ENCODE measurements around the gene QKI. TPM values are rescaled to one million over a fixed set of nuclear protein-coding genes. Genes with fewer than 3 reads are reported as not detected.

The QKI gene
- total RNA-seq, 1 experiment from 2014 or later: not detected

DNA sequence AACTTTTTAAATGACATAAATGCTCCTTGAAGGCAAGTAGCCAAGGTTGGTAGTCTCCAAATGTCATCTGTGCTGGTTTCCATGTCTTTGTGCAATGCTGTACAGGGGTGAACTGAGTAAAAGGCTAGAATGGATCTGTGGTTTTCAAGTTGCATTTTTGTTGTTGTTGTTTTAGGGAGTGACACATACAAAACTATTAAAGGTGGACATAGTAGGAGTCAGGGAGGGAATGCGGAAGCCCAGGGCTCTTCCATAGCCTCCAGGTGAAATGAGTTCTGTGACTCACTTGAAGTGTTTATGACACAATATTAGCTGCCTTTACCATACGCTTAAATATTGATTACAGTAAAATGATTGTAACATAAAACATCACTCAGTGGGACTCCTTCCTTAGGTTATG, 22.5 kb upstream of the QKI start:
- DNase-seq (ENCODE audit: low spot score): peak; percentile 31

DNA sequence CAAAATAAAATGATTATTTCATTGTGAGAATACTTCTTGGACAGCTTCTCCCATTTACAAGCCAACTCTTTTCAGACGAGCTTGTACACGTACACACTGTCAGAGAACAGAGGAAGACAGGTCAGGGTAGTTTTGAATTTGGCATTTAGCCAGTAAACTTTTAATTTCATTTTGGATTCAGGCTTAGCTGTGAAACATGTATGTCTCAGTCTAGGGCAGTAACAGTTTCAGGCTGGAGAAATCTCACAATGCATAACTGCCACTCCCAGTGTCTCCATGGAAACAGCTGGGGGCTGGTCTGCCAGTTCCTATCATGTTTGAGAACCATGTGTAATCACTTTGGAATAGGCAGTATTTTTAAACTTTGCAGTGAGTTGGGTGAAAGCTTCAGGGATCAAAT, 22.0 kb upstream of the QKI start:
- peak; percentile 15 for DNase-seq (ENCODE audit: low spot score)

DNA sequence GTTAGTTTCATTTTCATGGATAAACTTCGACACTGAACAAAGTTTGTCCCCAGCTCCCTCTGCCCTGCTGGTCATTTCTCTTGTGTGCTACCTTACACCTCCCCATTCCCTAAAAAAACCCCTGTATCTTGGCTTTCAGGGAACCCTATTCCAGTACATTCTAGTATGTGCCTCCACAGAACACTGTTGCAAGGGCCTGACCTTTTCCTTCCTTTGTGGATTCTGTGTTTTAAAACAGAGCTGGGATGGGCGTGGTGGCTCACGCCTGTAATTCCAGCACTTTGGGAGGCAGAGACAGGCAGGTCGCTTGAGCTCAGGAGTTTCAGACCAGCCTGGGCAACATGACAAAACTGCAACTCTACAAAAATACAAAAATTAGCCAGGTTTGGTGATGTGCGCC, 20.6 kb upstream of the QKI start:
- no peak for DNase-seq (ENCODE audit: low spot score)

- no peak for DNase-seq (ENCODE audit: low spot score)
Measured at GRCh38 chr6:163394659-163395058, 19.9 kb upstream of the QKI start.

GRCh38 chr6:163395122-163395830, 19.2 kb upstream of the QKI start:
- DNase-seq (ENCODE audit: low spot score): no peak

- no peak for DNase-seq (ENCODE audit: low spot score)
Measured at GRCh38 chr6:163395831-163396185, 18.7 kb upstream of the QKI start.

GRCh38 chr6:163397326-163397725, 17.2 kb upstream of the QKI start:
- no peak for DNase-seq (ENCODE audit: low spot score)

DNA sequence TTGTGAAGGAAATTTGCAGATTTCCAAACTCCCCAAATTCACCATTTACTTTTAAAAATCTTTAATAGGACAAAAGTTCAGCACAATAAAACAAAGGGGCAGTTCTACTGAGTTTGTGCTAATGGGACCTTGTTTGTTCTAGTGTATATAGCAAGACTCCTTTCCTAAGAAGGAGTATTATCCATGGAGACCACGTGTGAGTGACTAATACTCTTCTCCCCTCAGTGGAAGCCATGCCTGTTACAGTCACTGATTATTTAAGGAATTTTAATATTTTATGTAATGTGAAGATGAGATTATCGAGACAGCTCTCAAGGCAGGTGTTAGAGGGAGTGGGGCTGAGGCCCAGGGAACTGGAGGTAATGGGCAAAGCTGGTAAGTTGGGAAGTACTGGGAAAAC, 16.4 kb upstream of the QKI start:
- DNase-seq (ENCODE audit: low spot score): no peak

DNA sequence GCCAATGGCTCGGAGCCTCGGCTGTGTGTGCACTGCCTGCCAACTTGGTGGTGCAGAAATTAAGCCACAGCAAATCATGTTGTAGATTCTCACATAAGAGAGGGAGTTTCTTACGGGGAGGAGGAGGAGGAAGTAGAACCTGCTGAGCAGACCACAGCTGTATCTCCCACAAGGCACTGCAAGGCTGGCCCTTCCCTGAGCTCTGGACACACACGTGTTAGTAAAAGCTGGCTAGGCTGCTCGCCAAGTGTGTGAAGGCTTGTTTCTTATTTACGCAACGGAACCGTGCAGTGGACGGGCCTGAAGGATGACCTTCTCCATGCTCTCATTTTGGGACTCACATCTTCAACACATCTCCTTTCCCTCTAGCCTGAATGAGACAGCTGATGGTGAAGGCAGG, 15.7 kb upstream of the QKI start:
- no peak for DNase-seq (ENCODE audit: low spot score)

DNA sequence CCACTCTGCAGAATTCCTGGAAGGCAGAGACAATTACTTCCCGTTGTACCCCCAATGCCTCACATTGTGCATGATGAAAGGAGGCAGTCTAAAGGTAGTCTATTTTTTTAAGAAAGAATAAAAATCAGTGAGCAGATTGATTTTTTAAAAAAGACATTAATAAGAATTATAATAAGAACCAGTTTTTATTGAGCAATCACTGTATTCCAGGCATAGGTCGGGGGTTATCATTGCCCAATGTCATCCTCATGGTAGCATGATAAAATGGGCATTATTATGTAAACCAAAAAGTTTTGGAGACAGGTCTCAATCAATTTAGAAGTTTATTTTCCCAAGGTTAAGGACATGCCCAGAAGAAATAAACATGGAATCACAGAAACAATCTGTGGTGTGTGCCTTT, 14.0 kb upstream of the QKI start:
- no peak for DNase-seq (ENCODE audit: low spot score)

- no peak for DNase-seq (ENCODE audit: low spot score)
Measured at GRCh38 chr6:163401039-163401885, 13.3 kb upstream of the QKI start.

GRCh38 chr6:163402616-163403015, 11.9 kb upstream of the QKI start:
- no peak for DNase-seq (ENCODE audit: low spot score)

DNA sequence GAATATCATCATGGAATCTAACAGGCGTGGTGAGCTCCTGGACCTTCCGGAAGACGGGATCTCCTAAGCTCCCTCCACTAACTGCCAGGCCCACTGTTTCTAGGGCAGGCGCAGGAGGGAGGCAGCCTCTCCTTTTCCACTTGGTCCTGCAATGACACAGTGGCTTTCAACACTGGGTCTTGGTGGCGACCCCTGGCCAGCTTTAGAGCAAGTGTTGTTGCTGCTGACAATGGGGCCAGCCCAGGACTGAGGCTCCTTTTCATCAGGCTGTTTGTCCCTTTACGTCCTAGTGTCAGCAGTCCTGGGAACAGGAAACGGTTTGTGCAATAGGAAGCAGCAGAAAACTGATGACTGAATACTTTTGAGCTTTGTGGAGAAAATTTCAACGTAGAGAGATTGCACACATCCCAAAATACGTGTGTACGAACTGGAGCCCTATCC, 9.7 kb upstream of the QKI start:
- no peak for DNase-seq (ENCODE audit: low spot score)

DNA sequence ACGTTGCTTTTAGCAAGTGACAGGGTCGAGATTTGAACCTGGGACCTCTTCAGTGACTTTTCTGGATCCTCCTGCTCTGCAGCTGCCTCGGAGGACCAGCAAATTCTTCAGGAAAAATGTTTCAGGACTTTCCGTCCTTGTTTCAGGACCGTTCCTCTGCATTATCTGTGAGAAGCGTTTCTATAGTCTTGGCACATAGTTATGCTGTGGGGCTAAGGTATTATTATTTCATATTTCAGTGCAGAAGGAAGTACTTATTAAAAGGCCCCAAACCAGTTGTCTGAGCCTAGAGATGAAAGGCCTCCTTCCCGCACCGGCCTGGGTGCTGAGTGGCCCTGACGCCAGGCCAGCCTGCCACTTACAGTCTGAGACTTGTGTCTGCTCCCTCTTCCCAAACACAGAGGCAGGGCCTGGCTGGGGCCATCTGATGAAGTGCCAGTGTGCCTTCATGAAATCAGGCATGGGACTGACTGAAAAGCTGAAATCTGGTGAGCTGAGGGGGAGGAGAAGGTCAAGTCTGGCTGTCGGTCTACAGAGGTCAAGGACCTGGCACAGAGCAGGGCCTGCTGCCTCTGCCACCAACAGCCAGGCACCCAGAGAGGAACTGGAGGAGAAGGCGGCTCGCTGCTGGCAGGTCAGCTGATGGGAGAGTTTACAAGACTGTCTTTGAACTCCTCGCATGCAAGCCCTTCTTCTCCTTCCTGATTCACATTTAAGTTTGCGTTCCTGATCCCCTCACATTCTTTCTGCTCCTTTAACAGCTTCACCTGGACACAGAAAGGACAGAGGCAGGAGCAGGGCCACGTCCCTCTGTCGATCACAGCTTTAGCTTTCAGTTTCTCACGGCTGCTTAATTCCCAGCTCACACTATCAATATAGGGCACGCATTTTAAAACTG, 8.9 kb upstream of the QKI start:
- DNase-seq (ENCODE audit: low spot score): no peak

DNA sequence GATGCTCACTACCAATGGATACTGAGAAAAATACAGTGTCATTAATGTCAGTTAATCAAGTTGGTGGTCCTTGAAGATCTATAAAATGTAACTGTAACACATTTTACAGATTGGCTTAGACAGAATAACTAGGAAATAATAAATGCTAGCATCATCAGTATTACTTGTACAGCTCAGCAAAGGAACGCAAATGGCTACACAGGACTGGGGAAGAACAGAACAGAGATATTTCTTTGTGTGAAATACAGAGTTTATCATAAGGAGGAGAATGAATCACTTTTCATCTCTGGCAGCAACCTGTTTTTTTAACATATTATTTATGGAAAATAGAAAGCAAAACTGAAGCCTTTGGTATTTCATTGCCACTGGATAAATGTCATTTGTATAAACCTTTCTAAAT, 8.2 kb upstream of the QKI start:
- no peak for DNase-seq (ENCODE audit: low spot score)

GRCh38 chr6:163406830-163407229, 7.7 kb upstream of the QKI start:
- DNase-seq (ENCODE audit: low spot score): no peak

GRCh38 chr6:163408352-163408991, 6.0 kb upstream of the QKI start:
- peak; percentile 33 for DNase-seq (ENCODE audit: low spot score)

DNA sequence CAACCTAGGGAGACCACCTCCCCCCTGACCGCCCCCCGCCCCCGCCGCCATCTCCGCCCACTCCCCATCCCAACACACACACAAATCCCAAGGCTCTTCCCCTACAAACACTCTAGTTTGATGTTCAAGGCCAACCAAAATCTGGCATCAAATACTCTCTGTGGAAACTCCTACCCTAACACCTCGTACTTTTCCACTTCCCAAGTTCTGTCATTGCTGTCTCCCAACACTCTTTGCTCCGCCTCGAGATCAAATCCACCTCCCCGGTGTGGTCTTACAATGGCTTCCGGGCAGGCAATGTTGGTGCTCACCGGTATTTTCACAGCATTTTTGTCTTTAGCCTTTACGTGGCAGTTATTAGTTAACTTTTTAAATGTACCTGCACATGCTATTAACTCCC, 4.8 kb upstream of the QKI start:
- no peak for DNase-seq (ENCODE audit: low spot score)

DNA sequence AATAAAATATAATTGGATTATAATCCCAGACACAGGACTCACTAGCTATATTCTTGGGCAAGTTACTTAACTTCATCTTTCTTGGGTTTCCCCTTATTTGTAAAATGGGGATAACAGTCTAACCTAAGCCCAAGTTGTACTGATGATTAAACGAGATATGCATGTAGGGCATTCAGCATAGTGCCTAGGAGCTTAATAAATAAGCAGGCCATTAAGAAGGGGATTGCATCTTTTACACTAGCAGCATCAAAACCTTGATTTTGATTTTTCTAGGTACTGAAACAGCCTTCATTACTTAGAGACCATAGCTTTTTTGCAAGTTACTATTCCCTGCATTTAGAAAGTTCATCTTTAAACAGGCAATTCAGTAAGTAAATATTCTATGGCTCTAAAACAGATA, 2.2 kb upstream of the QKI start:
- DNase-seq (ENCODE audit: low spot score): no peak

DNA sequence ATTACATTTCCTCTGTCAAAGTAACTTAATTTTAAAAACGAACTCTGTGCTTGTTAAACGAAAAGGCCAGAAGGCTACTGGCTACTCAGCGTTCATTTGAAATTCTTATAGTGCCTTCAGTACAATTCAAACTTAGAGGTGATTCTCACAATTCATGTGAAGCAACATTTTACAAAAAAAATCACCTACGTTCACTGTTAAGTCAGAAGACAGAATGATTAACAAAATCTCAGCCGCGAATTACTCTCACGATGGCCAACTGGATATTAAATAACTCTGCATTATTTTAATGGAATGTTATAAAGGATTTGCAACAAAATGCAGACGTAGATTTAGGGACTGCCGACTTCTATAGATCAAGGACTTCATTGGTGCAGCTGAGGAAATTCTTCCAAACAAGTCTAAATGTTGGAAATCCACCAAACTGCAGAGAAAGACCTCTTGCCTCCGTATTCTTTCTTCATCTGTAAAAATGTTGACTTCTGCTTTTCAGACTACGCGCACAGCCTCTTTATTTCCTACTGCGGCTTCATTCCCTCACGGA, 1.6 kb upstream of the QKI start:
- DNase-seq (ENCODE audit: low spot score): no peak

GRCh38 chr6:163413345-163414116, 987 bp upstream of the QKI start:
- DNase-seq (ENCODE audit: low spot score): no peak

Data from HT-29 (cell line).